Spleen (tissue), 11 donors: ENCODE data around the gene OBSL1. TPM values are rescaled to one million over a fixed set of nuclear protein-coding genes. Genes with fewer than 3 reads are reported as not detected.

Experiments
- DNase-seq: peaks from one replicate; pipeline ENCODE4 v3.0.0-alpha.2; 2020
- H3K27ac ChIP-seq, 8 donors: fragments of 200-600 bp; sonication (generic) in 7 of 8; 1 replicate in 4 of 8; 2 replicates in 4 of 8; pipeline versions ENCODE4 v1.5.0 to v1.8.0; 2016 to 2021; ENCODE audit warnings: inconsistent platforms in 4 of 8, mild to moderate bottlenecking in 4 of 8, moderate library complexity in 1 of 8
- H3K27me3 ChIP-seq, 7 donors: fragments of 200-600 bp; sonication (generic) in 6 of 7; replicated peaks in 1 of 7; 1 replicate in 4 of 7; 2 replicates in 3 of 7; pipeline versions ENCODE4 v1.5.0 to v1.8.0; 2016 to 2021; ENCODE audit warnings: inconsistent platforms in 3 of 7, mild to moderate bottlenecking in 1 of 7
- H3K36me3 ChIP-seq, 6 donors: fragments of 200-600 bp; sonication (generic) in 5 of 6; 1 replicate in 4 of 6; 2 replicates in 2 of 6; pipeline versions ENCODE4 v1.5.0 to v1.8.0; 2016 to 2021; ENCODE audit warnings: inconsistent platforms in 2 of 6
- H3K4me1 ChIP-seq, 6 donors: fragments of 200-600 bp; sonication (generic) in 5 of 6; 1 replicate in 3 of 6; 2 replicates in 3 of 6; pipeline versions ENCODE4 v1.5.0 to v1.8.0; 2016 to 2021; ENCODE audit warnings: inconsistent platforms in 3 of 6
- H3K4me3 ChIP-seq, 8 donors: fragments of 200-600 bp; sonication (generic) in 7 of 8; 1 replicate in 4 of 8; 2 replicates in 4 of 8; pipeline versions ENCODE4 v1.5.0 to v1.8.0; 2016 to 2021; ENCODE audit warnings: inconsistent platforms in 4 of 8, mild to moderate bottlenecking in 4 of 8, moderate library complexity in 2 of 8
- H3K9me3 ChIP-seq, 8 donors: fragments of 200-600 bp; sonication (generic) in 7 of 8; 1 replicate in 4 of 8; 2 replicates in 4 of 8; pipeline versions ENCODE4 v1.5.0 to v1.8.0; 2016 to 2021; ENCODE audit warnings: inconsistent platforms in 4 of 8
- POLR2A ChIP-seq, 3 donors: fragments of 450-650 bp; IDR thresholded peaks; one replicate each; pipeline ENCODE4 v1.5.1; 2017; ENCODE audit warnings: antibody characterized with exemption in 3 of 3, mild to moderate bottlenecking in 1 of 3
- POLR2AphosphoS5 ChIP-seq, 3 donors: sonication (generic); formaldehyde crosslinking; IDR thresholded peaks; one replicate each; pipeline ENCODE4 v1.5.1; 2017; ENCODE audit warnings: antibody characterized with exemption in 3 of 3
- WGBS, 5 donors: extraction: QIAGEN DNeasy Blood & Tissue Kit in 3 of 5; methylation state at CpG; one replicate each; pipeline versions ENCODE4 v1.1.5 to v1.1.7; 2013 to 2018; 5-methylcytosine and 5-hydroxymethylcytosine counted together
- intact Hi-C: fragments of 100-400 bp; cut with DNase I; formaldehyde crosslinking; loops from one replicate; pipeline ENCODE4 v1.15.0; 2023; ENCODE audit warnings: low total_unique reads
- microRNA-seq, 3 donors: library from miRNA; unstranded; fragments of <30 nt; microRNA quantifications; one replicate each; pipeline versions ENCODE4 to v1.1.0, GENCODE V29; 2019 to 2020
- polyA plus RNA-seq, 3 donors: library from polyadenylated mRNA; stranded (reverse); fragments of 200-250 nt; gene quantifications; one replicate each; pipeline ENCODE4 v1.2.1, GENCODE V29; 2013
- small RNA-seq, 4 donors: library from RNA; depleted of rRNA; stranded (forward); fragments of <200 nt; gene quantifications; one replicate each; pipeline ENCODE3, GENCODE V24; 2016
- total RNA-seq, 7 donors: library from RNA; depleted of rRNA in 3 of 7; stranded (reverse); fragments of >200 nt in 3 of 7; fragmentation: NEBNext Ultra II Directional in 4 of 7; extraction: Animal tissue kit (Norgen Biotek cat#: 25700) in 4 of 7; gene quantifications; one replicate each; pipeline versions ENCODE4 v1.1.0 to v1.2.1, GENCODE V29; 2016 to 2021
- TF ChIP-seq, protein P1 (sequence below), 11 experiments: fragments of 200-600 bp in 7 of 11; fragments of 450-650 bp in 4 of 11; sonication (generic) in 4 of 11; IDR thresholded peaks in 8 of 11; conservative IDR thresholded peaks in 3 of 11; 1 replicate in 7 of 11; 2 replicates in 4 of 11; pipeline versions ENCODE4 v1.4.0 to v1.8.0; 2016 to 2021; ENCODE audit warnings: antibody characterized with exemption in 11 of 11, inconsistent platforms in 4 of 11, mild to moderate bottlenecking in 1 of 11
- donor health status: healthy with polysubstance abuse.
- donor health status: DM: no; HTN: no; CAD: no; lungs with moderate emphysema.
- donor health status: DM: no; HTN: no; CAD: no.
- donor health status: Bipolar disorder and iron deficiency.
- donor health status: healthy.
- donor health status: DM: no; HTN: no; CAD: no.
- donor health status: DM: yes; HTN: yes; CAD: no.

Gene OBSL1
- total and polyA plus RNA-seq, 10 donors: 15.9 to 51.6 (median 31.0) TPM

DNA sequence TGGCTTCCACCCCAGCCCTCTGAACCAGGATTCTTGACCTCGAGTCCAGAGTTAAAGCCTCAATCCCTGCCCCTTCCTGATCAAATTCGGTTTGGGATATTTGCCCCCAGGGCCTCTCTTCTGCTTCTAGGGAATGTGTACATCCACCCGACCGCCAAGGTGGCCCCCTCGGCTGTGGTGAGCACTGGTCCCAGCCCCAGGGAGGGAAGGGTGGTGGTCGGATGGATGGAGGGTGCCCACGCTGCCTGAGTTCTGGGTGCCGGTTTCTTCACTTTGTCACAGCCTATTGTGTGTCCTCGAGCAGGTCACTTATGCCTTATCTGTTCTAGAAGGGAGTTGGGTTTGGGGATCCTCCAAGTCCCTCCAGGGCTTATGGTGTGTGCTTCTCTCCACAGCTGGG is 65.8 kb downstream of the OBSL1 start:
- no peak for DNase-seq
- 87 to 98% (median 93%) methylated on average over 9 of the region's 9 CpGs for WGBS, 5 donors
- no peak overlapping the region for H3K27ac ChIP-seq

DNA sequence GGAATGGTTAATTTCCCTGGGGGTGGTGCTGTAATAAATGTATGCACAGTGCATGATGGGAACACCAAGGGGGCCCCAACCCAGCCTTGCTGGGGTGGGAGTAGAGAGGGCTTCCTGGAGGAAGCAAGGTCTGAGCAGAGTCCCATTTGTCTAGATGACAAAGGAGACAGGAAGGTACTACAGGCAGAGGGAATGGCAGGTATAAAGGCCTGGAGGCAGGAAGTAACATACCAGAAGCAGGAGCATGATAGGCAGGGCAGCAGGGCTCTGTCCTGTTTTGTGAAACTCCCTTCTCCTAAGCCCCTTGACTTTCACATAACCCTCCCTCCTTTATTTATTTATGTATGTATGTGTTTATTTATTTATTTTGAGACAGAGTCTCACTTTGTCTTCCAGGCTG is 68.7 kb downstream of the OBSL1 start:
- TF ChIP-seq POLR2A (IDR thresholded peaks at IDR 0.05): no peak
- H3K4me3 ChIP-seq: no peak overlapping the region
- intact Hi-C loops: no loop called here
- H3K36me3 ChIP-seq: peaks cover 0 to 67% (median 51%) of the 10 kb centered on the region in 6 donors
- no peaks in the 10 kb centered on the region for H3K9me3 ChIP-seq
- peaks cover 0 to 6% (median 2%) of the 10 kb centered on the region in 7 donors for H3K27me3 ChIP-seq
- H3K27ac ChIP-seq: no peak overlapping the region
- peaks cover 7 to 26% (median 19%) of the 10 kb centered on the region in 6 donors for H3K4me1 ChIP-seq
- no peak for DNase-seq

More for the DNA sequence above, 65.8 kb downstream of the OBSL1 start:
- H3K4me3 ChIP-seq: no peak overlapping the region
- H3K4me1 ChIP-seq: peaks cover 4 to 26% (median 18%) of the 10 kb centered on the region in 6 donors
- peaks cover 0 to 73% (median 54%) of the 10 kb centered on the region in 6 donors for H3K36me3 ChIP-seq
- intact Hi-C loops: no loop called here
- peaks cover 0 to 29% (median 17%) of the 10 kb centered on the region in 7 donors for H3K27me3 ChIP-seq
- H3K9me3 ChIP-seq: no peaks in the 10 kb centered on the region
- TF ChIP-seq POLR2AphosphoS5 (IDR thresholded peaks at IDR 0.05) (no peak), POLR2A (IDR thresholded peaks at IDR 0.05) (no peak)
- TF ChIP-seq, protein P1, sequence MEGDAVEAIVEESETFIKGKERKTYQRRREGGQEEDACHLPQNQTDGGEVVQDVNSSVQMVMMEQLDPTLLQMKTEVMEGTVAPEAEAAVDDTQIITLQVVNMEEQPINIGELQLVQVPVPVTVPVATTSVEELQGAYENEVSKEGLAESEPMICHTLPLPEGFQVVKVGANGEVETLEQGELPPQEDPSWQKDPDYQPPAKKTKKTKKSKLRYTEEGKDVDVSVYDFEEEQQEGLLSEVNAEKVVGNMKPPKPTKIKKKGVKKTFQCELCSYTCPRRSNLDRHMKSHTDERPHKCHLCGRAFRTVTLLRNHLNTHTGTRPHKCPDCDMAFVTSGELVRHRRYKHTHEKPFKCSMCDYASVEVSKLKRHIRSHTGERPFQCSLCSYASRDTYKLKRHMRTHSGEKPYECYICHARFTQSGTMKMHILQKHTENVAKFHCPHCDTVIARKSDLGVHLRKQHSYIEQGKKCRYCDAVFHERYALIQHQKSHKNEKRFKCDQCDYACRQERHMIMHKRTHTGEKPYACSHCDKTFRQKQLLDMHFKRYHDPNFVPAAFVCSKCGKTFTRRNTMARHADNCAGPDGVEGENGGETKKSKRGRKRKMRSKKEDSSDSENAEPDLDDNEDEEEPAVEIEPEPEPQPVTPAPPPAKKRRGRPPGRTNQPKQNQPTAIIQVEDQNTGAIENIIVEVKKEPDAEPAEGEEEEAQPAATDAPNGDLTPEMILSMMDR (IDR thresholded peaks at IDR 0.05 in 8 of 11, conservative IDR thresholded peaks at IDR 0.05 in 3 of 11): no peak

DNA sequence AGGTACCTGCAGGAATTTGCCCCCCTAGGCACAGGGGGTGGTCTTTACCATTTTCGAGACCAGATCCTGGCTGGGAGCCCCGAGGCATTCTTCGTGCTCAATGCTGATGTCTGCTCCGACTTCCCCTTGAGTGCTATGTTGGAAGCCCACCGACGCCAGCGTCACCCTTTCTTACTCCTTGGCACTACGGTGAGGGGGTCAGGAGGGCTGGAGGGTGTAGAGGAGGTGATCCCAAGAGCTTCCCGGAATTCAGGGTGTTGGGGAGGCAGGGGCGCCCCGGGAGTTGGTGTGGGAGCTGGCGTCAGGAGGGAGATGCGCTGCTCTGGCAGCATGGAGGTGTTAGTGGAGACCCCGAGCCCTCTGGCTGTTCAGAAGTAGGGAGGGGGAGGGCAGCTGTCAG is 69.5 kb downstream of the OBSL1 start:
- Histone ChIP-seq H3K27ac (no peak overlapping the region), H3K27me3 (peaks cover 0 to 14% (median 10%) of the 10 kb centered on the region in 7 donors), H3K36me3 (peaks cover 0 to 60% (median 44%) of the 10 kb centered on the region in 6 donors), H3K4me3 (no peak overlapping the region), H3K9me3 (no peaks in the 10 kb centered on the region), H3K4me1 (peaks cover 15 to 33% (median 27%) of the 10 kb centered on the region in 6 donors)
- TF ChIP-seq POLR2A (IDR thresholded peaks at IDR 0.05) (no peak), POLR2AphosphoS5 (IDR thresholded peaks at IDR 0.05) (no peak)
- intact Hi-C loops: no loop called here
- no peak for DNase-seq
- WGBS, 5 donors: 92 to 97% (median 96%) methylated on average over 13 to 14 of the region's 14 CpGs

Small RNAs within 50 kb of the gene (microRNA-seq; reads per million reads assigned to microRNA genes)
- gene MIR3132: 0 reads per million in 3 donors

Small RNAs within 50 kb of the gene (small RNA-seq; reads per million reads assigned to genes)
- 0 reads per million in 4 donors for gene MIR3132
- 0 reads per million in 4 donors for gene RN7SKP213

Other genes with a start within 250 kb of the OBSL1 start
- gene RESP18, start 238.8 kb downstream of the OBSL1 start, total RNA-seq: under 1 TPM in 1 of 7 donors, not detected in 6; 0.83 TPM
- gene RESP18, start 238.8 kb downstream of the OBSL1 start, polyA plus RNA-seq: not detected
- 10 to 100 TPM; 46.7 to 65.8 (median 59.2) TPM for gene DNPEP, start 183.6 kb downstream of the OBSL1 start, total RNA-seq
- gene DNPEP, start 183.6 kb downstream of the OBSL1 start, polyA plus RNA-seq: 10 to 100 TPM; 74.4 to 92.8 (median 91.7) TPM
- 10 to 100 TPM in 3 of 7 donors, 1 to 10 TPM in 4; 4.3 to 18.1 (median 8.3) TPM for gene DES, start 153.2 kb downstream of the OBSL1 start, total RNA-seq
- 10 to 100 TPM; 10.8 to 24.7 (median 14.1) TPM for gene DES, start 153.2 kb downstream of the OBSL1 start, polyA plus RNA-seq
- 1 to 10 TPM in 6 of 7 donors, under 1 TPM in 1; 0.74 to 4.5 (median 2.3) TPM for gene SPEG, start 136.7 kb downstream of the OBSL1 start, total RNA-seq
- gene SPEG, start 136.7 kb downstream of the OBSL1 start, polyA plus RNA-seq: 1 to 10 TPM; 4.4 to 8.2 (median 4.9) TPM
- gene GMPPA, start 72.6 kb downstream of the OBSL1 start, total RNA-seq: 10 to 100 TPM; 21.2 to 45.5 (median 29.4) TPM
- 10 to 100 TPM; 27.4 to 43.3 (median 39.3) TPM for gene GMPPA, start 72.6 kb downstream of the OBSL1 start, polyA plus RNA-seq
- under 1 TPM in 1 of 7 donors, not detected in 6; 0.32 TPM for gene ASIC4, start 57.1 kb downstream of the OBSL1 start, total RNA-seq
- under 1 TPM; 0.04 to 0.06 (median 0.05) TPM for gene ASIC4, start 57.1 kb downstream of the OBSL1 start, polyA plus RNA-seq
- gene CHPF, start 27.7 kb downstream of the OBSL1 start, total RNA-seq: 10 to 100 TPM in 6 of 7 donors, 1 to 10 TPM in 1; 8.9 to 26.2 (median 15.4) TPM
- 1 to 10 TPM; 2.8 to 8.9 (median 4.8) TPM for gene CHPF, start 27.7 kb downstream of the OBSL1 start, polyA plus RNA-seq
- 1 to 10 TPM in 5 of 7 donors, under 1 TPM in 2; 0.39 to 2.8 (median 1.1) TPM for gene TMEM198, start 27.5 kb downstream of the OBSL1 start, total RNA-seq
- gene TMEM198, start 27.5 kb downstream of the OBSL1 start, polyA plus RNA-seq: 1 to 10 TPM; 1.1 to 2.1 (median 1.5) TPM
- gene INHA, start 771 bp upstream of the OBSL1 start, total RNA-seq: under 1 TPM in 1 of 7 donors, not detected in 6; 0.46 TPM
- gene INHA, start 771 bp upstream of the OBSL1 start, polyA plus RNA-seq: under 1 TPM; 0.08 to 0.46 (median 0.16) TPM
- 10 to 100 TPM; 25.8 to 57.0 (median 35.9) TPM for gene STK11IP, start 26.3 kb upstream of the OBSL1 start, total RNA-seq
- 10 to 100 TPM; 15.8 to 40.8 (median 40.3) TPM for gene STK11IP, start 26.3 kb upstream of the OBSL1 start, polyA plus RNA-seq
- 1 to 10 TPM; 1.6 to 9.2 (median 3.9) TPM for gene SLC4A3, start 56.1 kb upstream of the OBSL1 start, total RNA-seq
- gene SLC4A3, start 56.1 kb upstream of the OBSL1 start, polyA plus RNA-seq: 1 to 10 TPM in 1 of 3 donors, under 1 TPM in 2; 0.71 to 1.3 (median 0.74) TPM